ENCODE results near the gene ZBTB21. TPM values are rescaled to one million over a fixed set of nuclear protein-coding genes. Genes with fewer than 3 reads are reported as not detected.

ZBTB21 gene
- total and polyA plus RNA-seq, 9 of the 15 experiments (the other 6 are each of a cell fraction or from before 2014, with no cell fraction given), result 2.2 to 15.2 (median 8.7) TPM

DNA sequence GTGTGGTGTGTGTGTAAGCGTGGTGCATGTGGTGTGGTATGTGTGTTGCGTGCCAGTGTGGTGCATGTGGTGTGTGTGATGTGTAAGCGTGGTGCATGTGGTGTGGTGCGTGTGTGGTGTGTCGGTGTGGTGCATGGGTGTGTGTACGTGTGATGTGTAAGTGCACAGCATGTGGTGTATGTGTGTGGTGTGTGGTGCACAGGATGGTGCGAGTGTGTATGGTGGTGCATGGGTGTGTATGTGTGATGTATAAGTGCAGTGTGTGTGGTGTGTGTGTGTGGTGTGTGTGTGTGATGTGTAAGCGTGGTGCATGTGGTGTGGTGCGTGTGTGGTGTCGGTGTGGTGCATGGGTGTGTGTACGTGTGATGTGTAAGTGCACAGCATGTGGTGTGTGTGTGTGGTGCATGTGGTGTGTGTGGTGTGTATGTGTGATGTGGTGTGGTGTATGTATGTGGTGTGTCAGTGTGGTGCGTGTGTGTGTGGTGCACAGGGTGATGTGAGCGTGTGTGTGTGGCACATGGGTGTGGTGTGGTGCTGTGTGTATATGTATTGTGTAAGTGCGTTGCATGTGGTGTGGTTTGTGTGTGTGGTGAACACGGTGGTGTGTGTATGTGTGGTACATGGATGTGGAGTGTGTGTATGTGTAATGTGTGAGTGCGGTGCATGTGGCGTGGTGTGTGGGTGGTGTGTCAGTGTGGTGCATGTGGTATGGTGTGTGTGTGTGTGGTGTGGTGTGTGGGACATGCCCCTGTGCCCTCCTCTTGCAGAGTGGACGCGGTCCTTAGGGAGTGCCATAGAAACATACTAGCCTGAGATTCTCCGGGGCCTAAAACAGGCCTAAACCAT lies 55.3 kb downstream of the ZBTB21 start (continued):
- TF ChIP-seq, protein P1, sequence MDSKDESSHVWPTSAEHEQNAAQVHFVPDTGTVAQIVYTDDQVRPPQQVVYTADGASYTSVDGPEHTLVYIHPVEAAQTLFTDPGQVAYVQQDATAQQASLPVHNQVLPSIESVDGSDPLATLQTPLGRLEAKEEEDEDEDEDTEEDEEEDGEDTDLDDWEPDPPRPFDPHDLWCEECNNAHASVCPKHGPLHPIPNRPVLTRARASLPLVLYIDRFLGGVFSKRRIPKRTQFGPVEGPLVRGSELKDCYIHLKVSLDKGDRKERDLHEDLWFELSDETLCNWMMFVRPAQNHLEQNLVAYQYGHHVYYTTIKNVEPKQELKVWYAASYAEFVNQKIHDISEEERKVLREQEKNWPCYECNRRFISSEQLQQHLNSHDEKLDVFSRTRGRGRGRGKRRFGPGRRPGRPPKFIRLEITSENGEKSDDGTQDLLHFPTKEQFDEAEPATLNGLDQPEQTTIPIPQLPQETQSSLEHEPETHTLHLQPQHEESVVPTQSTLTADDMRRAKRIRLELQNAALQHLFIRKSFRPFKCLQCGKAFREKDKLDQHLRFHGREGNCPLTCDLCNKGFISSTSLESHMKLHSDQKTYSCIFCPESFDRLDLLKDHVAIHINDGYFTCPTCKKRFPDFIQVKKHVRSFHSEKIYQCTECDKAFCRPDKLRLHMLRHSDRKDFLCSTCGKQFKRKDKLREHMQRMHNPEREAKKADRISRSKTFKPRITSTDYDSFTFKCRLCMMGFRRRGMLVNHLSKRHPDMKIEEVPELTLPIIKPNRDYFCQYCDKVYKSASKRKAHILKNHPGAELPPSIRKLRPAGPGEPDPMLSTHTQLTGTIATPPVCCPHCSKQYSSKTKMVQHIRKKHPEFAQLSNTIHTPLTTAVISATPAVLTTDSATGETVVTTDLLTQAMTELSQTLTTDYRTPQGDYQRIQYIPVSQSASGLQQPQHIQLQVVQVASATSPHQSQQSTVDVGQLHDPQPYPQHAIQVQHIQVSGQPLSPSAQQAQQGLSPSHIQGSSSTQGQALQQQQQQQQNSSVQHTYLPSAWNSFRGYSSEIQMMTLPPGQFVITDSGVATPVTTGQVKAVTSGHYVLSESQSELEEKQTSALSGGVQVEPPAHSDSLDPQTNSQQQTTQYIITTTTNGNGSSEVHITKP (IDR thresholded peaks at IDR 0.05; ENCODE audit: partially characterized antibody), result no peak
- TF ChIP-seq SRSF1 (IDR thresholded peaks at IDR 0.05; ENCODE audit: low read depth, low read length) (0 out of 2 replicates have a peak, but pooled peaks have one; percentile 35), ZNF165 (CRISPR knock-in tag; IDR thresholded peaks at IDR 0.05; ENCODE audit: borderline replicate concordance) (no peak), ETV5 (CRISPR knock-in tag; IDR thresholded peaks at IDR 0.05; ENCODE audit: low read depth) (no peak), HDAC1 (IDR thresholded peaks at IDR 0.05) (no peak; a peak in 1 of 4 replicates)
- TF ChIP-seq, protein P2, sequence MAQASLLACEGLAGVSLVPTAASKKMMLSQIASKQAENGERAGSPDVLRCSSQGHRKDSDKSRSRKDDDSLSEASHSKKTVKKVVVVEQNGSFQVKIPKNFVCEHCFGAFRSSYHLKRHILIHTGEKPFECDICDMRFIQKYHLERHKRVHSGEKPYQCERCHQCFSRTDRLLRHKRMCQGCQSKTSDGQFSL (CRISPR knock-in tag; IDR thresholded peaks at IDR 0.05), result peak; percentile 82
- TF ChIP-seq, protein P2 (tag; IDR thresholded peaks at IDR 0.05), result no peak
- TF ChIP-seq, protein P3, sequence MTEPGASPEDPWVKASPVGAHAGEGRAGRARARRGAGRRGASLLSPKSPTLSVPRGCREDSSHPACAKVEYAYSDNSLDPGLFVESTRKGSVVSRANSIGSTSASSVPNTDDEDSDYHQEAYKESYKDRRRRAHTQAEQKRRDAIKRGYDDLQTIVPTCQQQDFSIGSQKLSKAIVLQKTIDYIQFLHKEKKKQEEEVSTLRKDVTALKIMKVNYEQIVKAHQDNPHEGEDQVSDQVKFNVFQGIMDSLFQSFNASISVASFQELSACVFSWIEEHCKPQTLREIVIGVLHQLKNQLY (CRISPR knock-in tag; conservative IDR thresholded peaks at IDR 0.05), result no peak
- TF ChIP-seq, protein P4, sequence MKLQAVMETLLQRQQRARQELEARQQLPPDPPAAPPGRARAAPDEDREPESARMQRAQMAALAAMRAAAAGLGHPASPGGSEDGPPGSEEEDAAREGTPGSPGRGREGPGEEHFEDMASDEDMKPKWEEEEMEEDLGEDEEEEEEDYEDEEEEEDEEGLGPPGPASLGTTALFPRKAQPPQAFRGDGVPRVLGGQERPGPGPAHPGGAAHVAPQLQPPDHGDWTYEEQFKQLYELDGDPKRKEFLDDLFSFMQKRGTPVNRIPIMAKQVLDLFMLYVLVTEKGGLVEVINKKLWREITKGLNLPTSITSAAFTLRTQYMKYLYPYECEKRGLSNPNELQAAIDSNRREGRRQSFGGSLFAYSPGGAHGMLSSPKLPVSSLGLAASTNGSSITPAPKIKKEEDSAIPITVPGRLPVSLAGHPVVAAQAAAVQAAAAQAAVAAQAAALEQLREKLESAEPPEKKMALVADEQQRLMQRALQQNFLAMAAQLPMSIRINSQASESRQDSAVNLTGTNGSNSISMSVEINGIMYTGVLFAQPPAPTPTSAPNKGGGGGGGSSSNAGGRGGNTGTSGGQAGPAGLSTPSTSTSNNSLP (IDR thresholded peaks at IDR 0.05; ENCODE audit: borderline replicate concordance, low read depth, low read length), result no peak

All from K562 (cell line).